NCI-H2171 treated with DMSO at 0.1 percent for 48 hours (cell line): ENCODE results near the gene VAV2.

Source experiments
- DNase-seq: peaks from one replicate; lab custom pipeline; 2025; lab: John Stamatoyannopoulos, UW

Gene VAV2

DNA sequence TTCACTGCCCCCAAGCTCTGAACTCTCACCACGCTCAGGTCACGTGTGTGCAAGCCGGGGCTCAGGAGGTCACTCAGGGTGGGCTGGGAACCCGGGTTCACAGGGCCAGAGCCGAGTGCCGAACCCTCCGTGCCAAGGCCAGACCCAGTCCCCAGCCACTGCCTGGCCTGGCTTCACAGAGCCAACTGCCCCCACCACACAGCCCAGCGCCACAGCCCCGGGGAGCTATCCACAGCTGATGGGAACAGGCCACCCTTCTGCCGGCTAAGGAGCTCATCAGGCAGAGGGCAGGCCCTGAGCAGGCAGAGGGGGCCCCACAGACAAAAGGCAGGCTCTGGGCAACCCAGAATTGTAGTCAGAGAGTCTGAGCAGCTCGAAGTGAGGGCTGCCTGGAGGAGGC, 117.0 kb downstream of the VAV2 start:
- no peak for DNase-seq

DNA sequence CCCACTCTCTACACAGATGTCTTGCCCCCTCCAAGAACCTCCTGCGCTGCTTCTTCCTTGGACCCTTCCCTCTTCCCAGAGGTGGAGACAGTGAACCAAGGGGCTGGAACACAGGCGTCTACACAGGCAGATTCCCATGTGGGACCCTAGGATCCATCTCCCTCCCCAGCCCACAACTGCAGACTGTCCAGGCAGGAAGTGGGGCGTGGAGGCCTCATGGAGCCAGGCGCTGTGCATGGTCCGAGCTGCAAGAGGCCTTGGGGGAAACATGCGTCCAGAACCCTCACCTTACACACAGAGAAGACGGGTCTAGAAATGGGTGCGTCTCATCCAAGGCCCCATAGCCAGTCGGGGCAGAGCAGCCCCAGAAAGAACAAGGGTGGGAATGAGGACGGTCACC, 117.5 kb downstream of the VAV2 start:
- no peak for DNase-seq

GRCh38 chr9:133874060-133874657, 118.0 kb downstream of the VAV2 start:
- peak; percentile 45 for DNase-seq

DNA sequence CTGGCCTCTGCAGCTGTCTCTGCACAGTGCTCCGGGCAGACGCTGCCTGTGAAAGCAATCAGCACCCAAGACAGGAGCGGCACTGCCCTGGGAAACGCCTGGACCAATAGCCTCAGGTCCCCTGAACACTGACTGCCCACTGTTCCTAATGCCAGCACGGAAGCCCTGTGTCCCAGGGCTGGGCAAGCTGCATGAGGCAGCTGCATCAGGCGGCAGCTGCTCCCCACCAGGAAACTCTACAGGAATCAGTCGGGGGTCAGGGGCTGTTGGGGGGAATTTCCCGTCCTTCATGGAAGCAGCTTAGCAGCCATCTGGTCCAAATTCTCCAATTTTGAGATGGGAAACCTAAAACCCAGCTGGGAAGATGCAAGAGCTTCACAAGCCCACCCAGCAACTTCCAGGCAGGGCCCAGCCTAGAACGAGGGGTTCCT, 118.6 kb downstream of the VAV2 start:
- DNase-seq: peak; percentile 72

GRCh38 chr9:133873009-133873408, 119.1 kb downstream of the VAV2 start:
- DNase-seq: no peak

GRCh38 chr9:133870598-133871595, 121.2 kb downstream of the VAV2 start:
- DNase-seq: no peak

DNA sequence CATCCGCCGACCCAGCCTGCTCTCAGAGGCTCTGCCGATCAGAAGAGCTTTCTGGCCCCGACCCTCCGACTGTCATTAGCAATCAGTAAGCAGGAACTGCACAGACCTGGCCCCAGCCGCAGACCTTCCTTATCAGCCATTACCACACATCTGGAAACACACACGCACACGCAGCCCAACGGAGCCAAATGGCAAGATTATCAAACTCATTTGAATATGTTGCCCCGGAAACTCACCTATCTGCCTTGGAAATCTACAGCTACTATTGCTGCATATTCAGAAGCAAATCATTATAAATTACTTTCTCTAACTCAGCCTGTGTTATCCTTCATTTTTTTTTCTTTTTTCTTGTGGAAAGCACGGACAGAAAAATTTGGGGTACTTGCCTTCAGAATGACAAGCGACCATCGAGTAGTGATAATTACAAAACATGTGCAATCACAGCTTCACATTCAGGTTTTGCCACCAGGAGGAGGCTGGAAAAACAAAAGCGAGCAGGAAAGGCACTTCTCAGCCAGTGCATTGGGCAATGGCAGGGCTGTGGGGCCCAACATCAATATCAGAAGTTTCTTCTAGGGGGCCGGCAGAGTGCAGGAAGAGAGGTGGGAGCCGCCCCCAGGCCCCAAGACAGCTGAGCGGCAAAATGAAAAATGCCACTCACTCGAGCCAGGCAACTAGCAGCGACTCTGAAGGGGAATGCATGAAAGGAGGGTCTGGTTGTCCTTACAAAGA, 122.3 kb downstream of the VAV2 start:
- no peak for DNase-seq

DNA sequence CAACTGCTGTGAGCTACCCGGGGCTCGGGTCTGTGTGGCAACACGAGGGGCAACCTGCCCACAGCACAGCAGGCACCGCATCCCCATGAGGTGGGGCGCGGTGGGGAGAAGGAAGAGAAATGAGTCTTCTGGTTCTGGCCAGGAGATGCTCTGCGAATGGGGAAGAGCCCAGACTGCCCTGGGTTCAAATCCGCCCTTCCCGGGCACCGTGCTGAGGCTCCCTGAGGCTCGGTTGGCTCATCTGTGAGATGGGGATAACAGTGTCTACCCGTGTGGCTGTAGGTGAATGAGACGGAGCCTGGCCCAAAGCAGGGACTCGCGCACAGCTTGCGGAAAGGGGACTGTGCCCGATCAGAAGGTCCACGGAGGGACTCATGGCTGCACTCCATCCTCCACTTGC, 123.9 kb downstream of the VAV2 start:
- no peak for DNase-seq

DNA sequence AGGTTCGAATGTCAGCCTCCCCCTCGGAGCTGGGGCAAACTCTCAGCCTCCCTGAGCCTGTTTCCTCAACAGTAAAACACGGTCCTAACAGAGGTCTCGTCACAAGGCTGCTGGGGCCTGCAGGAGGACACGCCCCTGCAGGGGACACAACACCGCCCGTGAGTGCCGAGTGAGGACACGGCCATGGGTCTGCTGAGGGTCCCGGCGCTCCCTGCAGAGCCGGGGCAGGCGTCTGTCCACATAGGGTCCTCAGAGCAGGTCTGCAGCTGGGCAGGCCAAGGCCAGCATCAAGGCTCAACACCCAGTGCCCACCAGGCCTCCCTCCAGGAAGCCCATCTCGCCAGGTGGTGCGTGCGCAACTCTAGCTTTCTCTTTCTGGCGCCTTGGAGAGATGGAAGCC, 125.2 kb downstream of the VAV2 start:
- no peak for DNase-seq

- no peak for DNase-seq
These were observed 128.1 kb downstream of the VAV2 start for GRCh38 chr9:133864011-133864410.

- DNase-seq: no peak
These were observed 128.9 kb downstream of the VAV2 start for GRCh38 chr9:133863257-133863592.

- DNase-seq: no peak
These were observed 129.4 kb downstream of the VAV2 start for GRCh38 chr9:133862585-133863256.

- DNase-seq: no peak
These were observed 130.4 kb downstream of the VAV2 start for GRCh38 chr9:133861692-133862091.

DNA sequence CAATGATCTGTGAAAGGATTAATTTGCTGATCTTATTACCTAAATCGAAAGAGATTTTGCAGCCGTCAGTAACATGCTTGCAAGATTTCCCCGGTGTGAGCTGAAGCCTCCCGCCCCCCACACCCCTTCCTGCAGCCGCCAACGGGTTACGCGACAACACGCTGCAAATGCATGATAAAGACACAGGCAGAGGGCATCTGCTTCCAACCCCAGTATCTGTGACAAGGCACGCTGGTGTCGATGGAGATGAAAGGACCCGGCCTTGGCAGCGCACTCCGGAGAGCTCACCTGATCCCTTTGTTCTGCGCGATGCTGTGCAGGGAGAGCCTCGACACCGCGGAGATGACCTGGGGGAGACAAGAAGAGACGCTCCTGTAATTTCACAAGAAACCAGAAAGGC, 131.0 kb downstream of the VAV2 start:
- no peak for DNase-seq

DNA sequence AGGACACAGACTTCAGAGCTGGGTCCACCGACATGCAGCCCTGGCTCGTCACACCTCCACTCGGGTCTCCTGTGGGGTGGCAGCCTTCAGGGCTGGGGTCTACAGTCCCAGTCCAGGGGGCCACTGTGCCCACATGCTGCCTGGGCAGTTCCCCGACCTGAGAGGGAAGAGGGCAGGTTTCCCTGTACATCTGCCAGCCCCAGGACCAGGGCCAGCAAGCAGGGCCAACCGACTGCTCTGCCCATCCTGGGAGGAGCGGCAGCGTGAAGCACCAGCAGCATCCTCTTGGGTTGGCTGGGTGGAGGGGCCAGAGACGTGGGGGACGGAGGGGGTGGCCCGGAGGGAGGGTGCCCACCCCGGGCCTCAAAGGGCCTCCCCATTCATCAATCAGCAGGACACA, 133.4 kb downstream of the VAV2 start:
- DNase-seq: no peak

- DNase-seq: no peak
These were observed 134.5 kb downstream of the VAV2 start for GRCh38 chr9:133857639-133858038.

DNA sequence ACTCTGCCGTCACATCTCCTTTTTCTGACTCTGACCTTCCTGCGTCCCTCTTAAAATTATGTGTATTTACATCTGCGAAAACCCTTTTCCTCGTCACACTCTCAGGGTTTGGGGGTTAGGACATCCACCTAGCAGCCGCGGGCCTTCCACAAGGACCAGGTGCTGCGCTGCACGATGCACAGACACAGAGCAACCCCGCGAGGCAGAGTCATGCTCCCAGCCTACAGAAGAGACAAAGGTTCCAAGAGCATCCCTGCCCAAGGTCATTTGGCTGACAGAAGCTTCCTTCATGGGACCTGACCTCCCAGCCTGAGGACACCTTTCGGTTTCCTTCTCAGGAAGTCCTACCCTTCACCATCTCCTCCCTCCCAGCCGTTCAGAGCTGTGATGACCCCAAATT, 135.3 kb downstream of the VAV2 start:
- no peak for DNase-seq

DNA sequence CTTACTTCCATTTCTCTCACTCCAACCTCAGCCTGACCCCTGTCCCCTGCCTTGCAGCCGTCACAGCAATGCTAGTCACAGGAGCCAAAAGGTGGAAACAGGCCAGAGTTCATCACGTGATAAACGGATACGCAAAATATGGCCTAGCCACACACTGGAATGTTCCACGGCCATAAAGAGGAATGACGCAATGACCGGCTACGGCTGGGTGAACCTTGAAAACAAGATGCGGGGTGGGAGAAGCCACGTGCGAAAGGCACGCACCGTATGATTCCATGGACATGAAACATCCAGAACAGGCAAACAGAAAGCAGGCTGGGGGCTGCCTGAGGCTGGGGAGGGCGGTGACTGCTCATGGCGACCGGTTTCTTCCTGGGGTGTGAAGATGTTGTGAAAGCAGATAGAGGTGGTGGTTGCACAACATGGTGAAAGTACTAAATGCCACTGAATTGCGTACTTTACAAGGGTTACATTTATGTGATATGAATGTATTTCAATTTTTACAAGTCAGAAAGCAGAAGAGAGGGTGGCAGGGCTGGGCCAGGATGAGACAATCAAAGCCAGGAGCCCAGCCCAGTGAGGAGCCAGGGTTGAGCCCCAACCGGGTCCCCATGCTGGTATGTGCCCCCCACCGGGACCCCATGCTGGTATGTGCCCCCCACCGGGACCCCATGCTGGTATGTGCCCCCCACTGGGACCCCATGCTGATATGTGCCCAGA, 136.2 kb downstream of the VAV2 start:
- no peak for DNase-seq

- DNase-seq: no peak
These were observed 136.8 kb downstream of the VAV2 start for GRCh38 chr9:133855371-133855770.

DNA sequence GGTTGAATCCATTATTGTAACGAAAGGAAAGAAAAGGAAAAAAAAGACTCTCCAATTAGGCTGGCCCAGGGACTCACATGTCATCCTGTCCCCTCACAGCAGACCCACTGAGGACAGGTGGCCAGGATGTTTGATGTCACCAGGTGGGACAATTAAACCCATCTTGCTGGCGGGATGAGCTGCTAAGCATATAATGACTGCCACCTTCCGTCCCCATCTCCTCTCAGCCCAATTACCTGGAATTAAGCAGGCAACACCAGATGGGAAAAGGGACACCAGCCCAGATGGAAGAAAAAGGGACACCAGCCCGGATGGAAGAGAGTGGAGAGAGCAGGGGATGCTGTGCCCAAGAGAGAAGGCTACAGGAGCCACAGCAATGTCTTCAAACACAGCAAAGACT, 137.4 kb downstream of the VAV2 start:
- DNase-seq: peak; percentile 95

- DNase-seq: no peak
These were observed 138.1 kb downstream of the VAV2 start for GRCh38 chr9:133854048-133854447.

GRCh38 chr9:133853331-133853730, 138.8 kb downstream of the VAV2 start:
- no peak for DNase-seq
